Measurements from ENCODE around the gene DENND1B.

GRCh38 chr1:197464044-197464443 lies 311.2 kb downstream of the DENND1B start:
- TF ChIP-seq CTCF (IDR thresholded peaks at IDR 0.05) = no peak
- TF ChIP-seq EP300 (IDR thresholded peaks at IDR 0.05) = no peak
